ENCODE data around the gene TSC2.

The TSC2 gene

GRCh38 chr16:2047330-2048115 is at the start of gene TSC2, which contains the start of gene NTHL1:
TSC2 (plus strand) TSS chr16:2047985; CDS start chr16:2048616, 631 bp downstream.
NTHL1 (minus strand) TSS chr16:2047834; CDS start chr16:2047823, 11 bp downstream.
- DNase-seq (ENCODE audit: low read depth in 2 of 2) = peak; percentile 82 to 88

GRCh38 chr16:1998360-1998835 is 49.4 kb upstream of the TSC2 start:
- no peak for DNase-seq (ENCODE audit: low read depth in 2 of 2)

GRCh38 chr16:1998852-1999801 is 48.7 kb upstream of the TSC2 start:
- no peak for DNase-seq (ENCODE audit: low read depth in 2 of 2)

- DNase-seq (ENCODE audit: low read depth in 2 of 2) = no peak
Measured at GRCh38 chr16:1999866-2000514, 47.8 kb upstream of the TSC2 start.

GRCh38 chr16:2001035-2001434 is 46.8 kb upstream of the TSC2 start:
- no peak for DNase-seq (ENCODE audit: low read depth in 2 of 2)

GRCh38 chr16:2001456-2002355 is 46.1 kb upstream of the TSC2 start:
- DNase-seq (ENCODE audit: low read depth in 2 of 2) = no peak

GRCh38 chr16:2002406-2003230 is 45.2 kb upstream of the TSC2 start:
- DNase-seq (ENCODE audit: low read depth in 2 of 2) = no peak

- DNase-seq (ENCODE audit: low read depth in 2 of 2) = no peak
Measured at GRCh38 chr16:2003231-2003826, 44.5 kb upstream of the TSC2 start.

GRCh38 chr16:2003827-2004641 is 43.8 kb upstream of the TSC2 start:
- DNase-seq (ENCODE audit: low read depth in 2 of 2) = peak; percentile 66 to 74

GRCh38 chr16:2004795-2005517 is 42.8 kb upstream of the TSC2 start:
- no peak for DNase-seq (ENCODE audit: low read depth in 2 of 2)

GRCh38 chr16:2005646-2006045 is 42.1 kb upstream of the TSC2 start:
- no peak for DNase-seq (ENCODE audit: low read depth in 2 of 2)

- DNase-seq (ENCODE audit: low read depth in 2 of 2) = no peak
Measured at GRCh38 chr16:2006317-2006716, 41.5 kb upstream of the TSC2 start.

GRCh38 chr16:2007081-2007836 is 40.5 kb upstream of the TSC2 start:
- DNase-seq (ENCODE audit: low read depth in 2 of 2) = no peak

GRCh38 chr16:2008009-2008526 is 39.7 kb upstream of the TSC2 start:
- DNase-seq (ENCODE audit: low read depth in 2 of 2) = no peak

- DNase-seq (ENCODE audit: low read depth in 2 of 2) = no peak
Measured at GRCh38 chr16:2008631-2009163, 39.1 kb upstream of the TSC2 start.

- DNase-seq (ENCODE audit: low read depth in 2 of 2) = no peak
Measured at GRCh38 chr16:2009164-2009711, 38.5 kb upstream of the TSC2 start.
